HFF-Myc (cell line): ENCODE measurements around the gene TRH.

Experiments
- DNase-seq: peaks from one replicate; pipeline ENCODE4 v3.0.0-alpha.2; 2011; ENCODE audit warnings: low read depth; ENCODE audit errors: extremely low read depth
- H3K4me3 ChIP-seq: replicated peaks from 2 replicates; pipeline ENCODE4 v1.5.1; 2011; ENCODE audit warnings: low read depth, mild to moderate bottlenecking, control low read depth, low read length
- CTCF ChIP-seq: IDR thresholded peaks from 2 replicates; pipeline ENCODE4 v1.5.1; 2012; ENCODE audit warnings: mild to moderate bottlenecking, low read depth, low read length, control low read depth; ENCODE audit errors: missing control alignments

Gene TRH

GRCh38 chr3:129937717-129938116 lies 36.8 kb upstream of the TRH start:
- no peak for TF ChIP-seq CTCF
- H3K4me3 ChIP-seq: no peak overlapping the region
- no peak for DNase-seq

- no peak for DNase-seq
- no peak overlapping the region for H3K4me3 ChIP-seq
- TF ChIP-seq CTCF: peak; percentile 3
Observed at GRCh38 chr3:129938140-129938930, 36.2 kb upstream of the TRH start.

GRCh38 chr3:129940086-129940485 lies 34.4 kb upstream of the TRH start:
- no peak for TF ChIP-seq CTCF
- no peak for DNase-seq
- no peak overlapping the region for H3K4me3 ChIP-seq

- DNase-seq: peak; percentile 12
- TF ChIP-seq CTCF: peak; percentile 70
- H3K4me3 ChIP-seq: no peak overlapping the region
Observed at GRCh38 chr3:129942296-129942695, 32.2 kb upstream of the TRH start.

- no peak for DNase-seq
- no peak for TF ChIP-seq CTCF
- no peak overlapping the region for H3K4me3 ChIP-seq
Observed at GRCh38 chr3:129943020-129943419, 31.5 kb upstream of the TRH start.

GRCh38 chr3:129944709-129945108 lies 29.8 kb upstream of the TRH start:
- no peak for TF ChIP-seq CTCF
- DNase-seq: no peak
- H3K4me3 ChIP-seq: no peak overlapping the region
